Subcutaneous abdominal adipose tissue (tissue), 5 donors: ENCODE data around the gene PDE11A.
A peak's percentile ranks its signal among the peaks of the same experiment; 100 is the strongest.

Source experiments
- H3K27ac ChIP-seq: one replicate; pipeline ENCODE4 v1.7.0; 2013; ENCODE audit warnings: low read depth, mild to moderate bottlenecking, inconsistent platforms, low read length, moderate library complexity
- H3K27me3 ChIP-seq, 5 donors: one replicate each; pipeline ENCODE4 v1.7.0; 2013; ENCODE audit warnings: low read length in 5 of 5, inconsistent platforms in 1 of 5; ENCODE audit not compliant: control insufficient read depth in 5 of 5, insufficient read depth in 4 of 5
- H3K36me3 ChIP-seq, 5 donors: one replicate each; pipeline ENCODE4 v1.7.0; 2013; ENCODE audit warnings: low read length in 5 of 5; ENCODE audit not compliant: control insufficient read depth in 5 of 5, insufficient read depth in 5 of 5
- H3K4me1 ChIP-seq, 5 donors: one replicate each; pipeline ENCODE4 v1.7.0; 2013; ENCODE audit warnings: low read length in 5 of 5, mild to moderate bottlenecking in 3 of 5, moderate library complexity in 1 of 5; ENCODE audit not compliant: control insufficient read depth in 5 of 5, insufficient read depth in 5 of 5
- H3K4me3 ChIP-seq, 5 donors: one replicate each; pipeline ENCODE4 v1.7.0; 2013; ENCODE audit warnings: low read length in 5 of 5, low read depth in 1 of 5
- H3K9ac ChIP-seq, 5 donors: one replicate each; pipeline ENCODE4 v1.7.0; 2013; ENCODE audit warnings: low read length in 5 of 5, mild to moderate bottlenecking in 4 of 5, moderate library complexity in 3 of 5
- H3K9me3 ChIP-seq, 5 donors: one replicate each; pipeline ENCODE4 v1.7.0; 2013; ENCODE audit warnings: low read length in 5 of 5; ENCODE audit not compliant: control insufficient read depth in 5 of 5
- donor health status: healthy.
- donor health status: healthy.
- donor health status: healthy.
- donor health status: healthy.
- donor health status: healthy.

The PDE11A gene

GRCh38 chr2:177891533-177891932, 181.0 kb downstream of the PDE11A start:
- no peaks in the 10 kb centered on the region for H3K36me3 ChIP-seq
- H3K9me3 ChIP-seq = no peaks in the 10 kb centered on the region
- no peak overlapping the region for H3K27ac ChIP-seq
- peaks cover 0 to 5% (median 0%) of the 10 kb centered on the region in 5 donors for H3K4me1 ChIP-seq
- H3K4me3 ChIP-seq = no peak overlapping the region
- H3K27me3 ChIP-seq = no peaks in the 10 kb centered on the region
- H3K9ac ChIP-seq = no peak overlapping the region

GRCh38 chr2:177889818-177890460, 182.6 kb downstream of the PDE11A start:
- Histone ChIP-seq H3K9ac (no peak overlapping the region), H3K36me3 (no peaks in the 10 kb centered on the region), H3K9me3 (no peaks in the 10 kb centered on the region), H3K4me1 (peaks cover 0 to 16% (median 6%) of the 10 kb centered on the region in 5 donors), H3K27ac (no peak overlapping the region), H3K27me3 (no peaks in the 10 kb centered on the region), H3K4me3 (no peak overlapping the region)

DNA sequence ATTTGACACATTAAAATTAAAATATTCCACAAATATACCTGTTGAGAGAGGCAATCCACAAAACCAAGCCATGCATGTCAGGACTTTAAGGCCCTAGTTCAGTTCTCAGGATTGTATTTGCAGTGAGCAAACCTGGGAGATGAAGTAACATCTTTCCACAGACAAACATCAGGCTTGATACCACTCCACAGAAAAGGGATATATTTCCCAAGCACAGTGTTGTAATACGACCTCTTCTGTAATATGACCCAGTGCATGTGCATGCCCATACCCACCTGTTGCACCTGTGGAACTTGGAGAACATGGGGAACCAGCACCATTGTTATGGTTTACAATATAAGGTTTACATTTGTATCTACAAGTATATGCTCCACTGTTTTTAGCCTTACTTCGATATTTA, 184.0 kb downstream of the PDE11A start:
- H3K27ac ChIP-seq = no peak overlapping the region
- H3K9me3 ChIP-seq = no peaks in the 10 kb centered on the region
- H3K27me3 ChIP-seq = no peaks in the 10 kb centered on the region
- H3K4me1 ChIP-seq = peaks cover 0 to 16% (median 6%) of the 10 kb centered on the region in 5 donors
- H3K4me3 ChIP-seq = no peak overlapping the region
- no peak overlapping the region for H3K9ac ChIP-seq
- no peaks in the 10 kb centered on the region for H3K36me3 ChIP-seq

DNA sequence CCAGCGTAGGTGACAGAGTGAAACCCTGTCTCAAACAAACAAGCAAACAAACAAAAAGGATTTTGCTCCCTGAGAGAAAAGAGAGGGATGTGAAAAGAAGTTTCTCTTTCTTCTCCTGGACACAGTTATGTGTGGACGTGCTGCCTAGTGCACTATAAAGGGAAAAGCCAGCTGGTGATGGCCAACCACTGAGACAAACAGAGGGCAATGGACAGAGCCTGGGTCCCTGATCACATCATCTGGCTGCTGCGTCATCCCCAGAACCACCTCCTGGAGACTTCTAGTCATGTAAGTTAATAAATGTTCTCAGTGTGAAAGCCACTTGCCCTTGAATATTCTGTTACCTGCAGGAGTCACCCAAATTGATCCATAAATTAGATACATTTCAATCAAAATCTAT, 184.9 kb downstream of the PDE11A start:
- H3K27ac ChIP-seq = no peak overlapping the region
- no peaks in the 10 kb centered on the region for H3K27me3 ChIP-seq

DNA sequence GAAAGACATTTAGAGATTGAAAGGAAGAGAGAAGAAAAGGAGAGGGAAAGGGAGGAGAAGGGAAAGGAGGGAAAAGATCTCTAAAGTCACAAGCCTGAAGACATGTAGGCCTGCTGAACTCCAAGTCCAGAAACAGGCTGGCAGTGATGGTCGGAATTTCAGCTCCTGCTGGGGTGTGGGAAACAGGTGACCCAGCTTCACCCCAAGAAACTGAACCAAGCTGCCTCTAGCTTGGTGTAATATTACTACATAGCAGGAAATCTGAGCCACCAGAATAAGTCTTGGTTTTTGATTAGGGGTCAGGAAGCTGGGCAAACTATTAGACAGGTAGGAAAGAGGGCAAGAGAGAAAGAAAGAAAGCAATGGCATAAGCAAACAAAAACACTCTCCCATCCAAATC, 185.8 kb downstream of the PDE11A start:
- H3K9me3 ChIP-seq = no peaks in the 10 kb centered on the region
- no peak overlapping the region for H3K27ac ChIP-seq
- no peak overlapping the region for H3K9ac ChIP-seq
- no peaks in the 10 kb centered on the region for H3K36me3 ChIP-seq
- peaks cover 0 to 29% (median 9%) of the 10 kb centered on the region in 5 donors for H3K4me1 ChIP-seq
- no peak overlapping the region for H3K4me3 ChIP-seq
- no peaks in the 10 kb centered on the region for H3K27me3 ChIP-seq

More for the DNA sequence above, 184.9 kb downstream of the PDE11A start:
- Histone ChIP-seq H3K9me3 (no peaks in the 10 kb centered on the region), H3K36me3 (no peaks in the 10 kb centered on the region), H3K9ac (no peak overlapping the region), H3K4me1 (peaks cover 0 to 20% (median 7%) of the 10 kb centered on the region in 5 donors), H3K4me3 (no peak overlapping the region)

DNA sequence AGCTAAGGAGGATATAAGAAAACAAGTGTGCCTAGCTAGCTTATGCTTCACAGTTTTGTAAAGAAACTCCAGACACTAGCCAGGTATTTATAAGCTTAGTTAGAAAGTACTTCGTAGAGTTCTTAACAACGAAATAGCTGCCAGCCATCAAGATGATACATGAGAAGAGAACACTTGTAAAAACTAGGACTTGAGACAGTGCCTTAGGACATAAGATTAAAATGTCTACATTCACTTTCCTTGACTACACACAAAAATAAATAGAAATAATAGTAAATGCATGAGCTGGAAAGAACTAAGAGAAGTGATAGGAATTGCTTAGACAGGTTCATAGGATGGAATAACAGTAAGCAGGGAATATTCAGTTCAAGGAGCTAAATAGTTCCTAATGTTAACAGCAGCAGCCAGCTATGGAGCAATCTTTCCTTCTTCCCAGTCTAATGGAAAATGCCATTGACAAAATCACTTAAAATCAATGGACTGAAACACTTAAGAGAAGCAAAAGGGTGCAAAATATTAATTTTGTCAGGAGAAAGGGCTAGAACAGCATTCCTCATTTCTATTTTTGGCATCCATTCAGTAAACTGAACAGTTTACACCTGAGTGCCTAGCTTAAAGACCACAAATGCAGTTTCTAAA, 186.6 kb downstream of the PDE11A start:
- Histone ChIP-seq H3K4me1 (peaks cover 0 to 31% (median 10%) of the 10 kb centered on the region in 5 donors), H3K27me3 (no peaks in the 10 kb centered on the region), H3K9ac (no peak overlapping the region), H3K36me3 (no peaks in the 10 kb centered on the region), H3K9me3 (no peaks in the 10 kb centered on the region), H3K27ac (no peak overlapping the region), H3K4me3 (no peak overlapping the region)

- H3K9ac ChIP-seq = no peak overlapping the region
- H3K27ac ChIP-seq = no peak overlapping the region
- no peaks in the 10 kb centered on the region for H3K36me3 ChIP-seq
- H3K4me3 ChIP-seq = no peak overlapping the region
- no peaks in the 10 kb centered on the region for H3K9me3 ChIP-seq
- no peaks in the 10 kb centered on the region for H3K27me3 ChIP-seq
- peaks cover 0 to 43% (median 10%) of the 10 kb centered on the region in 5 donors for H3K4me1 ChIP-seq
Measured at GRCh38 chr2:177883177-177883576, 189.4 kb downstream of the PDE11A start.

DNA sequence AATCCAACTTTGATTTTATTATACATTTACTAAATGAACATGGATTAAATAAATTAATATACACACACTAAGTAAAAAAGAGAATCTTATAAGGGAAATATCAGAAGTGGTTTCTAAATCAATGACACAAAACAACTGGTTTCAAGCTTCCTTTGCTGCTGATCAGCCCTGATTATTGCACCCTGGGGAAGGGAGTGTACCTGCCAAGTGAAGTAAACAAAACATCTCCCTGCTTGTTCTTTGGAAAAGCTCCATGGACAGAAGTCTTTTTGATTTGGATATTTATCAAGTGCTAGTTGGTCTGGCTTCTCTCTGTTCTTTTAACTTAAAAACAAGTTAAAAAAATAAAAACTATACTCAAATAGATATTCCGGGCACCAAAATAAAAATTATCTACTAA, 190.1 kb downstream of the PDE11A start:
- no peaks in the 10 kb centered on the region for H3K27me3 ChIP-seq
- H3K36me3 ChIP-seq = no peaks in the 10 kb centered on the region
- no peak overlapping the region for H3K9ac ChIP-seq
- no peak overlapping the region for H3K4me3 ChIP-seq
- no peak overlapping the region for H3K27ac ChIP-seq
- H3K4me1 ChIP-seq = peaks cover 0 to 43% (median 10%) of the 10 kb centered on the region in 5 donors
- H3K9me3 ChIP-seq = no peaks in the 10 kb centered on the region

DNA sequence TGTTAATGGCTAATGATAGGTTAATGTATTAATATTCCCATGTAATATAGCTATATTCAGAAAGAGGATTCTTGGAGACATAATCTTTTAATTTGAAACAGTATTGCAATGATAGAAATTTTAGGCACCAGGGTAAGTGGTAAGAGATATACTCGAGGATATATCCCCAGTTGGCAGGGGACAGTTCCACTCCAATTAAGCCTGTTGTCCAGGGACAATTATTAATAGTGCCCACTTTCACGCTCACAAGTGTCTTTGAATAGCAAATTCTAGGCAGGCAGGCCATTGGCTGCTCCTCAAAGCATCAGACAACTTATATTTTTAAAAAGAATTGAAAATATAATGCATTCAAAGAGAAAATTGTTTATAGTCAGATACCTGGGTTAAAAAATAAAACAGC, 190.7 kb downstream of the PDE11A start:
- Histone ChIP-seq H3K4me1 (peaks cover 0 to 48% (median 10%) of the 10 kb centered on the region in 5 donors), H3K9ac (no peak overlapping the region), H3K4me3 (no peak overlapping the region), H3K9me3 (no peaks in the 10 kb centered on the region), H3K27ac (peak overlapping the region; percentile 43), H3K36me3 (no peaks in the 10 kb centered on the region), H3K27me3 (no peaks in the 10 kb centered on the region)

GRCh38 chr2:177881008-177881747, 191.4 kb downstream of the PDE11A start:
- no peak overlapping the region for H3K4me3 ChIP-seq
- H3K27ac ChIP-seq = no peak overlapping the region
- no peaks in the 10 kb centered on the region for H3K27me3 ChIP-seq
- no peak overlapping the region for H3K9ac ChIP-seq
- no peaks in the 10 kb centered on the region for H3K36me3 ChIP-seq
- no peaks in the 10 kb centered on the region for H3K9me3 ChIP-seq
- H3K4me1 ChIP-seq = peaks cover 0 to 43% (median 9%) of the 10 kb centered on the region in 5 donors
